Measurements from ENCODE around the gene CYP39A1. TPM values are rescaled to one million over a fixed set of nuclear protein-coding genes. Genes with fewer than 3 reads are reported as not detected.

CYP39A1 gene
- total RNA-seq, 4 donors from 2014 or later = 3.3 to 12.1 (median 5.6) TPM

- no peaks in the 10 kb centered on the region for H3K27me3 ChIP-seq
- H3K4me1 ChIP-seq = peaks cover 0 to 17% (median 7%) of the 10 kb centered on the region in 4 donors
- H3K9me3 ChIP-seq = no peaks in the 10 kb centered on the region
- TF ChIP-seq POLR2A (IDR thresholded peaks at IDR 0.05) = no peak
- no peak for TF ChIP-seq CTCF (IDR thresholded peaks at IDR 0.05)
- no peak for TF ChIP-seq EP300 (IDR thresholded peaks at IDR 0.05)
- no peak overlapping the region for H3K4me3 ChIP-seq
- no peak for DNase-seq (ENCODE audit: low spot score in 2 of 2)
- H3K36me3 ChIP-seq = peaks cover 0 to 15% (median 0%) of the 10 kb centered on the region in 3 donors
- H3K27ac ChIP-seq = no peak overlapping the region
These were observed 5.0 kb upstream of the CYP39A1 start for GRCh38 chr6:46657642-46658041.

GRCh38 chr6:46655803-46656202, 3.2 kb upstream of the CYP39A1 start:
- H3K27ac ChIP-seq = no peak overlapping the region
- no peak for TF ChIP-seq POLR2A (IDR thresholded peaks at IDR 0.05)
- TF ChIP-seq CTCF (IDR thresholded peaks at IDR 0.05) = no peak
- no peak for TF ChIP-seq EP300 (IDR thresholded peaks at IDR 0.05)
- H3K36me3 ChIP-seq = peaks cover 0 to 8% (median 0%) of the 10 kb centered on the region in 3 donors
- H3K9me3 ChIP-seq = no peaks in the 10 kb centered on the region
- DNase-seq (ENCODE audit: low spot score in 2 of 2) = no peak
- H3K4me1 ChIP-seq = peaks cover 0 to 29% (median 11%) of the 10 kb centered on the region in 4 donors
- WGBS, 2 donors = 64 to 67% methylated on average over 6 of the region's 6 CpGs
- no peak overlapping the region for H3K4me3 ChIP-seq
- H3K27me3 ChIP-seq = no peaks in the 10 kb centered on the region

GRCh38 chr6:46653439-46654195, 999 bp upstream of the CYP39A1 start:
- peak overlapping the region; percentile 77 to 92 (median 90) for H3K27ac ChIP-seq
- H3K9me3 ChIP-seq = no peaks in the 10 kb centered on the region
- H3K4me1 ChIP-seq = peaks cover 0 to 32% (median 11%) of the 10 kb centered on the region in 4 donors
- peaks cover 0 to 8% (median 0%) of the 10 kb centered on the region in 3 donors for H3K36me3 ChIP-seq
- TF ChIP-seq POLR2A (IDR thresholded peaks at IDR 0.05) (no peak), EP300 (IDR thresholded peaks at IDR 0.05) (no peak), CTCF (IDR thresholded peaks at IDR 0.05) (no peak)
- 25 to 29% methylated on average over 10 of the region's 10 CpGs for WGBS, 2 donors
- no peak for DNase-seq (ENCODE audit: low spot score in 2 of 2)
- H3K4me3 ChIP-seq = peak overlapping the region; percentile 71 to 96 (median 78)
- H3K27me3 ChIP-seq = no peaks in the 10 kb centered on the region

DNA sequence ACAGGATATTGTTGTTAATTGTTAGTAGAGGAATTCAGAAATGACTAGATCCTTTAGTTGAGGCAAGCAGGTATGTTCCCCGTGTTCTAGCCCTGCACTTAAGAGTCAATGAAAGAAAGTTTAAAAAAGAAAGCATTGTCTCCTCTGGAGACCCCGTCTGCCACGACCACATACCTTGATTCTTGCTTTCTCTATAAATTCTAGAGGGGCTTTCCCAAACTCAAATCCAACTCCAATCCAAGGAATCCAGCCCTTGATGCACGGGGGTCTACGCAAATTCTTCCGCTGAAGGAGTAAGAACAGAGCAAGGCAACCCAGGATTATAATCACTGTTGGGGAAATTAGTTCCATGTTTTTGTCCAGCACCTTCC, 401 bp downstream of the CYP39A1 start:
- TF ChIP-seq POLR2A (IDR thresholded peaks at IDR 0.05) (no peak), EP300 (IDR thresholded peaks at IDR 0.05) (no peak), CTCF (IDR thresholded peaks at IDR 0.05) (no peak)
- DNase-seq (ENCODE audit: low spot score in 2 of 2) = no peak
- H3K4me1 ChIP-seq = peaks cover 0 to 32% (median 11%) of the 10 kb centered on the region in 4 donors
- WGBS, 2 donors = 5 to 6% methylated on average over 6 of the region's 6 CpGs
- peaks cover 0 to 8% (median 0%) of the 10 kb centered on the region in 3 donors for H3K36me3 ChIP-seq
- peak overlapping the region; percentile 71 to 96 (median 78) for H3K4me3 ChIP-seq
- H3K27ac ChIP-seq = peak overlapping the region; percentile 77 to 92 (median 90)
- H3K27me3 ChIP-seq = no peaks in the 10 kb centered on the region
- no peaks in the 10 kb centered on the region for H3K9me3 ChIP-seq

GRCh38 chr6:46651816-46652215, 802 bp downstream of the CYP39A1 start:
- TF ChIP-seq CTCF (IDR thresholded peaks at IDR 0.05) (no peak), POLR2A (IDR thresholded peaks at IDR 0.05) (no peak), EP300 (IDR thresholded peaks at IDR 0.05) (no peak)
- Histone ChIP-seq H3K4me3 (peak overlapping the region; percentile 71 to 96 (median 78)), H3K27me3 (no peaks in the 10 kb centered on the region), H3K9me3 (no peaks in the 10 kb centered on the region), H3K36me3 (peaks cover 0 to 4% (median 0%) of the 10 kb centered on the region in 3 donors), H3K4me1 (peaks cover 0 to 32% (median 11%) of the 10 kb centered on the region in 4 donors), H3K27ac (peak overlapping the region in 3 of 4 donors; percentile 77 to 90 (median 89))
- 28 to 33% methylated on average over 8 of the region's 8 CpGs for WGBS, 2 donors
- no peak for DNase-seq (ENCODE audit: low spot score in 2 of 2)
